ENCODE results near the gene DPPA4.

The DPPA4 gene

GRCh38 chr3:109336291-109336861, 970 bp downstream of the DPPA4 start:
- DNase-seq, result no peak

- no peak for DNase-seq
Observed at GRCh38 chr3:109334572-109334971, 2.8 kb downstream of the DPPA4 start.

GRCh38 chr3:109331692-109332091, 5.7 kb downstream of the DPPA4 start:
- DNase-seq, result no peak

GRCh38 chr3:109330405-109330804, 6.9 kb downstream of the DPPA4 start:
- DNase-seq, result no peak

- DNase-seq, result no peak
Observed at GRCh38 chr3:109328202-109328601, 9.1 kb downstream of the DPPA4 start.

GRCh38 chr3:109325657-109326056, 11.7 kb downstream of the DPPA4 start:
- no peak for DNase-seq

GRCh38 chr3:109325109-109325508, 12.2 kb downstream of the DPPA4 start:
- no peak for DNase-seq

- no peak for DNase-seq
Observed at GRCh38 chr3:109316162-109316730, 21.1 kb downstream of the DPPA4 start, which contains the start of gene DPPA2. TSS of gene DPPA2 (minus strand) at chr3:109316517. CDS start at chr3:109314542, 1,975 bp downstream.

GRCh38 chr3:109313061-109313460, 24.3 kb downstream of the DPPA4 start:
- no peak for DNase-seq

- no peak for DNase-seq
Observed at GRCh38 chr3:109297496-109297895, 39.9 kb downstream of the DPPA4 start.

GRCh38 chr3:109284071-109284470, 53.3 kb downstream of the DPPA4 start:
- no peak for DNase-seq

- DNase-seq, result no peak
Observed at GRCh38 chr3:109278546-109278945, 58.8 kb downstream of the DPPA4 start.

- DNase-seq, result no peak
Observed at GRCh38 chr3:109278141-109278540, 59.2 kb downstream of the DPPA4 start.
